ENCODE data around the gene PAPPA.

GRCh38 chr9:116381350-116381749 is 227.8 kb downstream of the PAPPA start:
- no peak for TF ChIP-seq CTCF (IDR thresholded peaks at IDR 0.05)
- TF ChIP-seq POLR2A (IDR thresholded peaks at IDR 0.05): no peak
